ENCODE measurements around the gene TBCCD1.

- TF ChIP-seq CTCF (optimal IDR thresholded peaks at IDR 0.05 in 1 of 3, IDR thresholded peaks at IDR 0.05 in 1 of 3, conservative IDR thresholded peaks at IDR 0.05 in 1 of 3; ENCODE audit: extremely low read depth in 1 of 3, insufficient read depth in 2 of 3, low read length in 3 of 3), result no peak
- TF ChIP-seq EZH2 (IDR thresholded peaks at IDR 0.05; ENCODE audit: low read length), result no peak
Observed at GRCh38 chr3:186603159-186603558, 36.0 kb upstream of the TBCCD1 start.
